ENCODE measurements around the gene TFDP1. TPM values are rescaled to one million over a fixed set of nuclear protein-coding genes. Genes with fewer than 3 reads are reported as not detected.

Gene TFDP1
- total and polyA plus RNA-seq, 7 donors: 26.5 to 57.1 (median 40.2) TPM

GRCh38 chr13:113565526-113566226 lies 18.9 kb upstream of the TFDP1 start:
- H3K36me3 ChIP-seq: no peaks in the 10 kb centered on the region
- WGBS, 2 donors: 81 to 87% methylated on average over 26 of the region's 26 CpGs
- no peak overlapping the region for H3K4me3 ChIP-seq
- intact Hi-C loops (cut with DNase I): no loop called here
- H3K4me1 ChIP-seq: peaks cover 0 to 7% (median 5%) of the 10 kb centered on the region in 4 donors
- no peaks in the 10 kb centered on the region for H3K27me3 ChIP-seq
- DNase-seq: peak; percentile 36
- no peak for TF ChIP-seq CTCF (IDR thresholded peaks at IDR 0.05)
- TF ChIP-seq EP300 (IDR thresholded peaks at IDR 0.05): no peak
- TF ChIP-seq POLR2A (IDR thresholded peaks at IDR 0.05): no peak
- TF ChIP-seq POLR2AphosphoS5 (IDR thresholded peaks at IDR 0.05): no peak
- no peak overlapping the region for H3K27ac ChIP-seq
- no peaks in the 10 kb centered on the region for H3K9me3 ChIP-seq

GRCh38 chr13:113566227-113566561 lies 18.4 kb upstream of the TFDP1 start:
- no peaks in the 10 kb centered on the region for H3K9me3 ChIP-seq
- 88 to 89% methylated on average over 17 of the region's 17 CpGs for WGBS, 2 donors
- H3K27ac ChIP-seq: no peak overlapping the region
- no peaks in the 10 kb centered on the region for H3K27me3 ChIP-seq
- H3K4me3 ChIP-seq: no peak overlapping the region
- TF ChIP-seq CTCF (IDR thresholded peaks at IDR 0.05): no peak
- TF ChIP-seq POLR2AphosphoS5 (IDR thresholded peaks at IDR 0.05): no peak
- no peak for TF ChIP-seq POLR2A (IDR thresholded peaks at IDR 0.05)
- no peak for TF ChIP-seq EP300 (IDR thresholded peaks at IDR 0.05)
- peaks cover 0 to 7% (median 5%) of the 10 kb centered on the region in 4 donors for H3K4me1 ChIP-seq
- intact Hi-C loops (cut with DNase I): no loop called here
- DNase-seq: no peak
- no peaks in the 10 kb centered on the region for H3K36me3 ChIP-seq

GRCh38 chr13:113567681-113568080 lies 16.9 kb upstream of the TFDP1 start:
- WGBS, 2 donors: 94 to 95% methylated on average over 4 of the region's 4 CpGs
- TF ChIP-seq EP300 (IDR thresholded peaks at IDR 0.05) (no peak), CTCF (IDR thresholded peaks at IDR 0.05) (no peak), POLR2AphosphoS5 (IDR thresholded peaks at IDR 0.05) (no peak), POLR2A (IDR thresholded peaks at IDR 0.05) (no peak)

GRCh38 chr13:113573065-113573464 lies 11.5 kb upstream of the TFDP1 start:
- 83 to 87% methylated on average over 3 of the region's 3 CpGs for WGBS, 2 donors
- no peak overlapping the region for H3K27ac ChIP-seq

More at GRCh38 chr13:113567681-113568080, 16.9 kb upstream of the TFDP1 start:
- H3K27me3 ChIP-seq: no peaks in the 10 kb centered on the region
- H3K27ac ChIP-seq: no peak overlapping the region
- intact Hi-C loops (cut with DNase I): no loop called here
- peaks cover 0 to under 1% (median under 1%) of the 10 kb centered on the region in 4 donors for H3K4me1 ChIP-seq
- DNase-seq: no peak
- no peak overlapping the region for H3K4me3 ChIP-seq
- H3K36me3 ChIP-seq: no peaks in the 10 kb centered on the region
- H3K9me3 ChIP-seq: no peaks in the 10 kb centered on the region

More at GRCh38 chr13:113573065-113573464, 11.5 kb upstream of the TFDP1 start:
- Histone ChIP-seq H3K9me3 (peaks cover 0 to 11% (median 6%) of the 10 kb centered on the region in 4 donors), H3K36me3 (no peaks in the 10 kb centered on the region), H3K4me1 (no peaks in the 10 kb centered on the region), H3K4me3 (no peak overlapping the region), H3K27me3 (no peaks in the 10 kb centered on the region)
- TF ChIP-seq EP300 (IDR thresholded peaks at IDR 0.05) (no peak), POLR2A (IDR thresholded peaks at IDR 0.05) (no peak), CTCF (IDR thresholded peaks at IDR 0.05) (no peak)
- DNase-seq: no peak
- intact Hi-C loops (cut with DNase I): no loop called here

All from sigmoid colon (tissue), 7 donors.